Panc1 (cell line): ENCODE data around the gene STYXL1. TPM values are rescaled to one million over a fixed set of nuclear protein-coding genes. Genes with fewer than 3 reads are reported as not detected.

Experiments
- ATAC-seq: fragments of 200-7000 bp; cut with Tn5 transposase; 2 replicates; pipeline ENCODE4 v1.9.1; 2020; ENCODE audit warnings: mild to moderate bottlenecking, moderate library complexity
- BruUV-seq: library from RNA; stranded (reverse); fragments of 400-500 nt; replicated peaks from 2 replicates; lab custom pipeline; 2021; lab: Mats Ljungman, UMichigan
- CTCF ChIA-PET: fragments of 300-600 bp; sonication (Branson Sonifier 250); formaldehyde crosslinking; loops from one replicate; lab custom pipeline; 2022; ENCODE audit warnings: antibody characterized with exemption; lab: Charles Lee
- POLR2A ChIA-PET: fragments of 300-600 bp; sonication (Branson Sonifier 250); formaldehyde crosslinking; loops from one replicate; lab custom pipeline; 2022; ENCODE audit warnings: antibody characterized with exemption; lab: Charles Lee
- DNase-seq: peaks from one replicate; pipeline ENCODE4 v3.0.0-alpha.2; 2010; ENCODE audit warnings: low read depth, low spot score
- H3K27ac ChIP-seq: 2 replicates; pipeline ENCODE4 v1.5.1; 2011; ENCODE audit warnings: mild to moderate bottlenecking, low read length, inconsistent platforms
- H3K27me3 ChIP-seq: fragments of 200-500 bp; sonication (Bioruptor generic); 2 replicates; pipeline ENCODE4 v1.6.0; 2014; ENCODE audit warnings: low read length, inconsistent platforms; ENCODE audit not compliant: control insufficient read depth, insufficient read depth
- H3K36me3 ChIP-seq: fragments of 200-500 bp; sonication (Bioruptor generic); 2 replicates; pipeline ENCODE4 v1.5.1; 2014; ENCODE audit warnings: inconsistent platforms, mild to moderate bottlenecking, low read length, moderate library complexity; ENCODE audit not compliant: control insufficient read depth, insufficient read depth
- H3K4me1 ChIP-seq: 2 replicates; pipeline ENCODE4 v1.5.1; 2011; ENCODE audit warnings: inconsistent platforms, mild to moderate bottlenecking, low read length, moderate library complexity; ENCODE audit not compliant: control insufficient read depth, insufficient read depth
- H3K4me3 ChIP-seq, 2 experiments: 2 replicates each; pipeline ENCODE4 v1.5.1; 2011 to 2012; ENCODE audit warnings: low read depth in 2 of 2, low read length in 2 of 2, mild to moderate bottlenecking in 2 of 2, inconsistent platforms in 1 of 2, moderate library complexity in 1 of 2
- H3K9me3 ChIP-seq: fragments of 200-500 bp; sonication (Bioruptor generic); 2 replicates; pipeline ENCODE4 v1.5.1; 2014; ENCODE audit warnings: low read depth, mild to moderate bottlenecking, inconsistent platforms, low read length, moderate library complexity; ENCODE audit not compliant: control insufficient read depth, insufficient read depth
- CTCF ChIP-seq: fragments of 450-650 bp; IDR thresholded peaks from 2 replicates; pipeline ENCODE4 v1.5.1; 2017; ENCODE audit warnings: mild to moderate bottlenecking
- POLR2AphosphoS5 ChIP-seq: IDR thresholded peaks from 2 replicates; pipeline ENCODE4 v1.6.1; 2012; ENCODE audit warnings: mild to moderate bottlenecking, low read depth, low read length, moderate library complexity
- REST ChIP-seq, 2 experiments: IDR thresholded peaks; 2 replicates each; pipeline ENCODE4 v1.6.1; 2011 to 2012; ENCODE audit warnings: low read depth in 2 of 2, control low read depth in 1 of 2, low read length in 1 of 2, mild to moderate bottlenecking in 1 of 2, moderate library complexity in 1 of 2; ENCODE audit not compliant: insufficient read depth in 1 of 2
- SIN3A ChIP-seq: IDR thresholded peaks from 2 replicates; pipeline ENCODE4 v1.6.1; 2012; ENCODE audit warnings: low read depth, mild to moderate bottlenecking, low read length, moderate library complexity, borderline replicate concordance; ENCODE audit not compliant: insufficient read depth
- TCF7L2 ChIP-seq: IDR thresholded peaks from 2 replicates; pipeline ENCODE4 v1.6.1; 2011; ENCODE audit warnings: mild to moderate bottlenecking, low read depth, low read length, inconsistent platforms
- in situ Hi-C: cut with HindIII; loops from 2 replicates; pipeline ENCODE4 v1.10.0; 2016; ENCODE audit warnings: low sequenced_read_pairs, low pct_unique_long_range_greater_than_20kb
- intact Hi-C: fragments of 100-400 bp; cut with micrococcal nuclease; formaldehyde crosslinking; loops from one replicate; pipeline ENCODE4 v1.10.0; 2022; ENCODE audit not compliant: unreplicated experiment
- total RNA-seq: library from RNA; stranded (reverse); gene quantifications from one replicate; pipeline ENCODE4 v1.2.1, GENCODE V29; 2021; ENCODE audit not compliant: unreplicated experiment

Gene STYXL1
- total RNA-seq, 1 experiment from 2014 or later = 57.6 TPM

GRCh38 chr7:76074972-76075370 lies 27.2 kb upstream of the STYXL1 start:
- no peak overlapping the region for H3K4me3 ChIP-seq
- H3K27ac ChIP-seq = no peak overlapping the region
- BruUV-seq = no TSS peak
- no peaks in the 10 kb centered on the region for H3K9me3 ChIP-seq
- ChIA-PET POLR2A (no interaction called here), CTCF (no interaction called here)
- no peaks in the 10 kb centered on the region for H3K36me3 ChIP-seq
- TF ChIP-seq REST (IDR thresholded peaks at IDR 0.05; ENCODE audit: insufficient read depth in 1 of 2, low read depth in 2 of 2, low read length in 1 of 2) (no peak), CTCF (no peak), SIN3A (no peak), POLR2AphosphoS5 (no peak), TCF7L2 (no peak)
- H3K4me1 ChIP-seq = no peaks in the 10 kb centered on the region; the same call in 1 of the 2 replicates
- H3K27me3 ChIP-seq = no peaks in the 10 kb centered on the region
- intact Hi-C loops (no loop called here), in situ Hi-C loops (no loop called here)
- ATAC-seq (no peak), DNase-seq (no peak)

GRCh38 chr7:76074306-76074971 lies 26.6 kb upstream of the STYXL1 start:
- Histone ChIP-seq H3K4me1 (no peaks in the 10 kb centered on the region; the same call in 1 of the 2 replicates), H3K36me3 (no peaks in the 10 kb centered on the region), H3K27ac (no peak overlapping the region), H3K27me3 (no peaks in the 10 kb centered on the region), H3K4me3 (no peak overlapping the region), H3K9me3 (no peaks in the 10 kb centered on the region)
- BruUV-seq = TSS peak; percentile 78
- ChIA-PET POLR2A (no interaction called here), CTCF (interaction anchor here (0.5 kb wide), 1 partner anchor 45 kb away, joined by 3 read pairs; no protein-coding TSS in a partner anchor)
- intact Hi-C loops (no loop called here), in situ Hi-C loops (no loop called here)
- TF ChIP-seq SIN3A = no peak
- TF ChIP-seq TCF7L2 = no peak
- no peak for TF ChIP-seq CTCF
- TF ChIP-seq POLR2AphosphoS5 = no peak
- no peak for TF ChIP-seq REST (IDR thresholded peaks at IDR 0.05; ENCODE audit: insufficient read depth in 1 of 2, low read depth in 2 of 2, low read length in 1 of 2)
- ATAC-seq (no peak), DNase-seq (no peak)
